Dermis microvascular lymphatic vessel endothelial cell (primary cell): ENCODE data around the gene MROH8. TPM values are rescaled to one million over a fixed set of nuclear protein-coding genes. Genes with fewer than 3 reads are reported as not detected.

Experiments used
- DNase-seq, 2 donors: peaks; one replicate each; pipeline versions ENCODE4 v3.0.0 to v3.0.0-alpha.2; 2010; ENCODE audit warnings: low read depth in 2 of 2
- total RNA-seq: library from RNA; depleted of rRNA; stranded (reverse); fragments of >200 nt; gene quantifications from 2 replicates; pipeline ENCODE4 v1.2.1, GENCODE V29; 2014

The MROH8 gene
- 0.64 and 1.6 TPM in 2 replicates for total RNA-seq

- DNase-seq = peak; percentile 94 to 99
Measured at GRCh38 chr20:37178839-37179682, at the start of gene MROH8, which contains the start of gene RPN2. MROH8 (minus strand) TSS chr20:37179548. RPN2 (plus strand) TSS chr20:37179330; CDS start chr20:37179357, 27 bp downstream.

GRCh38 chr20:37228656-37229055, 49.3 kb upstream of the MROH8 start:
- DNase-seq = no peak

DNA sequence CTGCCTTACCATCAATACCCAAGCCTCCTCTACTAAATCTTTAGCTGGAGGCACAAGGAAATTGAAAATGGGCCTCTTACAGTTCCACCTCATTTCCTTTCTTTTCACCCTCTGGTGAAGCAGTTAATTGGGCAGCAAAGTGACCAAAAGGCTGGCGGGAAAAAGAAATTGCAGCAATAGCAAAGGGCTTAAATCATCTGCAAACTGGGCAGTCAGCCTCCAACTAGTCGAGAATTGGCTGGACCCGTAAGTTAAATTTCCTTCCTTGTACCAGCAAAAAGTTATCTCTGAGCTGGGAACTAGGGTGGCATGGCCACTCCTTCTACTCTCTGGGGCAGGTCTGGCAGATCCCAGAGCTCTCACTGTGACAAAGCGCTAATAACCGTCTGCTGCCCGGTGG, 48.7 kb upstream of the MROH8 start:
- DNase-seq = no peak

DNA sequence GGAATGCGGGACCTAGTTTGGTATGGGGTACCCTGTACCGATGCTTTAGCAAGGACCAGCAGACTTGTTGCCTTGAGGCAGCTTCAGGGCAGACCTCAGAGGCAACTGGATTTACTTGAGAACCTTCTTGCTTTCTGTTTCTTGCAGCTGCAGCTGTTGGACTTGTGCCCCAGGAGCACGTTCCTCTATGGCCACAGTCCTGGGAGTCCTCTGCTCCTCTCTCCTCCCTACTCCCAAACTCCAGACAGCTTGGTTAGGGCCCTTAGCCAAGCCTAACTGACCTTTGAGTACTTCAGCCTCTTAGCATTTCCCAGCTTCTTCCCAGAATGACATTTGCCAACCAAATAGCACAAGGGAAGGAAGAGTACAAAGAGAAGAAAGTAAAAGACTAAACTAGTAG, 47.5 kb upstream of the MROH8 start:
- no peak for DNase-seq

DNA sequence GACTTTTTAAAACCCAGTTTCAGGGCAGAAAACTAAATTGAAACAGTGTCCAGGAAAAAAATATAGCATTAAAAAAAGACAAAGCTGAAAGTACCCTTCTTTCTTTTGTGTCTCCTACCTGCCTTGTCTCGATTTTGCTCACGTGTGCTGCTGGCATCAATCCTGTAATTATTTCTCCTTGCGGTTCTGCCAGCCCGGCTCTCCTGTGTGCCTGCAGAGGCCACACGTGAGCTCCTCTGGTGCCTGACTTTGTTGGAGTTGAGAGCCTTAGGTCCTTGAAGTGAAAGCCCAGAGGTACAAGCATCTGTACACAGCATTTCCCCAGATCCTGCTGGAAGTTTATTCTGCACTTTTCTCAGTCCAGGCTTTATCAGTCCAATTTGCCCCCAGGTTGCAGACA, 45.8 kb upstream of the MROH8 start:
- no peak for DNase-seq

DNA sequence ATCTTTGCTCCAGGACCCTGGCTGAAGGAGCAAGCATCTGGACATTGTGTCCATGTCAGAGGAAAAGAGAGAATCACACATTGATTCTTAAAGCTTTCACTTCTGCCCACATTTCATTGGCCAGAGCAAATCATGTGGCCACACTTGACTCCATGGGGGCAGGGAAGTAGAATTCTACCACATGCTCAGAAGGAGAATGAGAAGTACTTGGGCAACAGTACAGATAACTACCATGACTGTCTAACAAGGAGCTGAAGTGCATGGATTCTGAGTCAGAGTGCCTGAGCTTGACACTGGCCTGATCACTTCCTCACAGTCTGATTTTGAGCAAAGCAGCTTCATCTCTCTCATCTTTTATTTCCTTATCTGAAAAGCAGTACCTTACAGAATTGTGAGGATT, 43.7 kb upstream of the MROH8 start:
- DNase-seq = no peak

DNA sequence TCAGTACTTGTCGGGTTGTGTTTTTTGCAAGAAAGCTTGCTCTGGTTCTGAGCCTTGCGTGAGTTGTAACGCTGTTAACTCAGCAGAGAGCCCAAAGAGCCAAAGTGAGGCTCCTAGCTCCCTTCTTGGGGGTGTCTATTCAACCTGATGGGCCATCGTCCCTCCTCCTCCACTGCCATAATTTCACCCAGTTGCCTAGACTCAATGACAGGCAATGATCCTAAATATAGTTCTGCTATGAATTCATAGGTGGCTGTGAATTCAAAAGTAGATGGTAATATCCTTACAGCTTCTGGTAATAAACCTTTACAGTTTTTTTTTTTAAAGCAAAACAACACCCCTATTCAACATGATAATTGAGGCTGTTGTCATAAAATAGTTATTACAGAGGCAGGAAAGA, 42.7 kb upstream of the MROH8 start:
- no peak for DNase-seq

DNA sequence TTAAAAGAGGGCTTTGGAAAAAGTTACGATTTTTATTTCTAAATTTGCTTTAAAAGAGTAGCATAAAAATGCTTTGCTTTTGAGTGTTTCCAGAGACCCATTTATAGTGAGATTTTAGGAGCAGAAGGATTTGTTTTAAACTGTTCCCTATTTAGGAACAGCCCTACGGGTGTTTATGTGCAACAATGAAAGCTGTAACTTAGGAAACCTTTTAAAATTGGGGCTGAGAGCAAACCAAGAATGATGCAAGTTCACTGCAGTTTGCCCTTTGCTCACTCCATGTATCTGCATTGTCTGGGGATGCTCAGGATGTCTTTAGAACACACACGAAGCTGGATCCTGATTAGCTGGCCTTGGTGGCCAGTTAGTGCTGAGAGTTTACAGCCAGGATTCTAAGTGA, 41.4 kb upstream of the MROH8 start:
- DNase-seq = no peak

DNA sequence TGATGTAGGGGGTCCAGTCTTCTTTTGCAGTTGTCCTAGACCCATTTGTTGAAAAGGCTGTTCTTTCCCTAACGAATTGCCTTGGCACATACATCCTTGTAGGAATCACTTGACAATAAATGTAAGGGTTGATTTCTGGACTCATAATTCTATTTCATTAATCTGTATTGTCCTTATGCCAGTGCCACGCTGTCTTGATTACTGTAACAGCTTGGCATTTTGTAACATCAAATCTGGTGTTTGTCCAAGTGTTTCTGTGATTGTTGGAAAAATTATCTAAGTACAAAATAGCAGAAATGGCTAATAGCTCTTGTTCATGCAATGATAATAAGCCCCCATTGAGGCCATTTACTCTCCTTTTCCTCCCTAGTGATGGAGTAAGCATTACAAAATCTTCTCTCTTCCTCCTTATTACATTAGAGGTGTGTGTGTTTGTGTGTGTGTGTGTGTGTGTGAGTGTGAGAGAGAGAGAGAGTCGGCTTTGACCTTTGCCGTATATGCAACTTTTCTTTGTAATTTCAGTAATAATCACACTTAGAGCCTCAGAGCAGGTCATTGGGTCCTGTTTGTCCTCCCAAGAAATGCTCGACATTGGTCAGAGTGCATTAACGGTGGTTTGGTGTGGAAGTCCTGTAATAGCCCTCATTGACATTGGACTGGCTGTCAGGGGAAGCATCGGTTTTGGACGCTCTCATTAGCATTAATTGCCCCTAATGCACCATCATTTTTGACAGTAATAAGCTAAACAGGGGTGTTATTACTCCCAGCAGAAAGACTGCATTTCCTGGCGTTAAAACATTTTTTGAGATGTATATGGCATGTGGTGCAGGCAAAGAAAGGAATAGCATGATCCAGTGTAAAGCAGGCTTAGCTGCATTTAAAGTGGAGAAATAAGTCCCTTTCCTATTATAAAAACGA, 40.7 kb upstream of the MROH8 start:
- no peak for DNase-seq

DNA sequence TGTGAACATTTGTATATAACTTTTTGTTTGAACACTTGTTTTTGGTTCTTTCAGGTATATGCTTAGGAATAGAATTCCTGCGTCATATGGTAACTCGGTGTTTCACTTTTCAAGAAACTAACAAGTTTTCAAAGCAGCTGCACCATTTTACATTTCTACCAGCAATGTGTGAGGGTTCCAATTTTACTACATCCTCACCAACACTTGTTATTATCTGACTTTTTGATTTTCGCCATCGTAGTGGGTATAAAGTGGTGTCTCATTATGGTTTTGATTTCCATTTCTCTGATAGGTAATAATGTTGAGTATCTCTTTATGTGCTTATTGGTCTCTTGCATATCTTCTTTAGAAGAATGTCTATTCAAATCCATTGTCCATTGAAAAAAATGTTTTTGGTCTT, 39.6 kb upstream of the MROH8 start:
- no peak for DNase-seq

- DNase-seq = no peak
Measured at GRCh38 chr20:37218441-37218840, 39.1 kb upstream of the MROH8 start.

- no peak for DNase-seq
Measured at GRCh38 chr20:37209661-37210314, 30.4 kb upstream of the MROH8 start.

DNA sequence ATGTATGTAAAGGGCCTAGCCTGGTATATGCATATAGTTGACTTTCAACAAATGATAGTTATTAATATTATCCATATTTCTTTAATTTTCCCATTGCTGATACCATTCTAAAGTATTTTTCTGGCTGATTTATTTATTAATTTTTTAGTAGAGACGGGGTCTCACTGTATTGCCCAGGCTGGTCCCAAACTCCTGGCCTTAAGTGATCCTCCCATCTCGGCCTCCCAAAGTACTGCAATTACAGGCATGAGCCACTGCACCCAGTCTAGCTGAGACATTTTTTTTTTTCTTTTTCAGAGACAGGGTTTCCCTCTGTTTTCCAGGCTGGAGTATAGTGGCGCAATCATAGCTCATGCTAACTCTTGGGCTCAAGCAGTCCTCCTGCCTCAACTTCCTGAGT, 29.8 kb upstream of the MROH8 start:
- DNase-seq = no peak

DNA sequence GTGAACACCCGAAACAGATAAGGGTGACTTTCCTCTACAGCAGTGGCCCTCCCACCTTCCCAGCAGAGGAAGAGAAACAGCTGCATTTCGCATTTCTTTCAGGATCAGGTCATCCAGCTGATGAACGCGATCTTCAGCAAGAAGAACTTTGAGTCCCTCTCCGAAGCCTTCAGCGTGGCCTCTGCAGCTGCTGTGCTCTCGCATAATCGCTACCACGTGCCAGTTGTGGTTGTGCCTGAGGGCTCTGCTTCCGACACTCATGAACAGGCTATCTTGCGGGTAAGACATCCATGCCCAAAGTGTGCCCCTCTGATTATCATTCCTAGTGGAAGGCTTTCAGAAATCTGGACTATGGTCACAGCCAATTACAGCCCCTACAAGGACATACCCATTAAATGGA, 27.8 kb upstream of the MROH8 start:
- DNase-seq = no peak

DNA sequence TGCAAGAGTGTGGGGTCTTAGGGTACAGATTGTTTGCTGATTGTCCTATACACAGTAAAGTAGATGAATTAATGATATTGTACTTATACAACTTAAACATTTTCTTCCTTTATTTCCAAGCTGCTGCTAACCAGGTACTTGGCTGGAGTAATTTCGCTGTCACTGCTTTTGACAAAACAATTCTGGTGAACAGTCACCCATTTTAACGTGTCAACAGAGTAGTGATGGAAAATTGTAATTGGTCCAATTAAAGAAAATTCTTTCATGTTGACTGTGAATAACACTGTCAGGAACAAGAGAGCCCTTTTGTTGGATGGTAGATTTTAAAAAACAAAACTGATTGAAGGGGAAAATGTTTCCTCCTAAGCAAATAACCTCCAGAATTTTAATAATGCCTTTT, 26.4 kb upstream of the MROH8 start:
- DNase-seq = no peak

- DNase-seq = no peak
Measured at GRCh38 chr20:37205130-37205529, 25.8 kb upstream of the MROH8 start.

DNA sequence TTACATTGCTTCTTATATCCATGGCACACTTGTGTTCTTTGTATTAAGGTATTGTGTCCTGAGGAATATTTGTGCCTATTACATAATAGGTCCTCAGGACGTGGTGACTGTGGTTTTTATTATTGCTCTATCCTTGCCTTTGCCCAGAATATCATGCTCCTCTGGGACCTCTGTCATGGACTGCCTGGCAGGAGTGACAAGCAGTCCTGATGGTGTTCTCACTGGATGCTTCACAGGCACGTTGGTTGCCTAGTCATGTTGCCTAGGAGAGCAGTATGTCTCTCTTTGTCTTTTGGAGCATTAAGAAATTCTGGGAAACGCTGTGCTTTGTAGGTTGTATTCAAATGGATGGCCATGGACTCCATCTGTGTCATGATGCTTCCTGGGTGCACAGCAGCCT, 24.7 kb upstream of the MROH8 start:
- no peak for DNase-seq

DNA sequence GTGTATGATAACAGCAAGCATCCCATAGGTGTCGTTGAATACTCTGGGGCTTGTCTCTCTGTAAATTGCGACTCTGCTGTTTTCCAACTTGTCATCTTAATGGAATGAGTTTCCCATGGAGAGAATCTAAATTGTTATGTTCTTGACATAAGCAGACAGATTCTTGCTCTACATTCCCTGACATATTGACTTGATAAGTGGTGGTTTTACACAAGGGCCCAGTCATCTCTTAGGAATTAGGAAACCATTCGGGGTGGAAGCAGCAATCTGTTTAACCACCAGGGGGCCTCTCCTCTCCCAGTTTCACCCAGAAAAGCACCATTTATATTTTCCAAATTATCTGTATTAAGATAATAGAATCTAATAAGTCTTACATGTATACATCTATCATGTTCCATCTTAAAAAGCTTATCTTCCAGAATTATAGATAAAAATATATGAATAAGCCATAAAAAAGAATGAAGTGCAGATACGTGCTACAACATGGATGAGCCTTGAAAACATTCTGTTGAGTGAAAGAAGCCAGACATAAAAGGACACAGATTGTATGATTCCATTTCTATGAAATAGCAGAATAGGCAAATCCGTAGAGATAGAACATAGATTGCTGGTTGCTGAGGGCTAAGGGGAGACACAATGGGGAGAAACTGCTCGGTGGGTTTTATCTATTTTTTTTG, 23.1 kb upstream of the MROH8 start:
- DNase-seq = peak in 1 of 2 donors; percentile 66

- no peak for DNase-seq
Measured at GRCh38 chr20:37201827-37202162, 22.4 kb upstream of the MROH8 start.

- no peak for DNase-seq
Measured at GRCh38 chr20:37200926-37201826, 21.8 kb upstream of the MROH8 start.

GRCh38 chr20:37200376-37200775, 21.0 kb upstream of the MROH8 start:
- no peak for DNase-seq
